IPS-18a (cell line): Measurements from ENCODE around the gene POLR1G.

Experiments
- H3K27ac ChIP-seq: one replicate; pipeline ENCODE4 v1.5.1; 2013; ENCODE audit warnings: low read length
- H3K27me3 ChIP-seq: one replicate; pipeline ENCODE4 v1.6.1; 2013; ENCODE audit warnings: mild to moderate bottlenecking, low read length; ENCODE audit not compliant: control insufficient read depth, insufficient read depth
- H3K36me3 ChIP-seq: one replicate; pipeline ENCODE4 v1.6.1; 2013; ENCODE audit warnings: low read depth, low read length; ENCODE audit not compliant: control insufficient read depth
- H3K4me1 ChIP-seq: one replicate; pipeline ENCODE4 v1.6.1; 2013; ENCODE audit warnings: low read depth, low read length; ENCODE audit not compliant: control insufficient read depth
- H3K4me3 ChIP-seq: one replicate; pipeline ENCODE4 v1.5.1; 2013; ENCODE audit warnings: low read length
- H3K9ac ChIP-seq: one replicate; pipeline ENCODE4 v1.6.1; 2013; ENCODE audit warnings: mild to moderate bottlenecking, low read length, moderate library complexity
- H3K9me3 ChIP-seq: one replicate; pipeline ENCODE4 v1.6.1; 2013; ENCODE audit warnings: low read depth, low read length; ENCODE audit not compliant: control insufficient read depth

The POLR1G gene

GRCh38 chr19:45455707-45456499 lies 49.5 kb downstream of the POLR1G start:
- Histone ChIP-seq H3K9me3 (no peaks in the 10 kb centered on the region), H3K27me3 (peaks cover 12% of the 10 kb centered on the region), H3K4me3 (no peak overlapping the region), H3K27ac (no peak overlapping the region), H3K36me3 (no peaks in the 10 kb centered on the region), H3K4me1 (peaks cover 11% of the 10 kb centered on the region), H3K9ac (peak overlapping the region; percentile 52)

DNA sequence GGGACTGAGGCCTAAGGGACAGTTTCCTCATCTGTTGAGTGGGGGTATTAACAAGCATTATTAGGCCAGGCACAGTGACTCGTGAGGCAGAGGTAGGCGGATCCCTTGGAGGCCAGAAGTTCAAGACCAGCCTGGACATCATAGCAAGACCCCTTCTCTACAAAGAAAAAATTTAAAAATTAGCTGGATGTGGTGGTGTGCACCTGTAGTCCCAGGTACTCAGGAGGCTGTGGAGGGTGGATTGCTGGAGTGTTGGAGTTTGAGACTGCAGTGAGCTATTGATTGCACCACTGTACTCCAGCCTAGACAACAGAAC lies 50.0 kb downstream of the POLR1G start:
- H3K27me3 ChIP-seq = peaks cover 7% of the 10 kb centered on the region
- H3K36me3 ChIP-seq = no peaks in the 10 kb centered on the region
- no peak overlapping the region for H3K4me3 ChIP-seq
- H3K9me3 ChIP-seq = no peaks in the 10 kb centered on the region
- peaks cover 7% of the 10 kb centered on the region for H3K4me1 ChIP-seq
- H3K27ac ChIP-seq = no peak overlapping the region
- no peak overlapping the region for H3K9ac ChIP-seq

DNA sequence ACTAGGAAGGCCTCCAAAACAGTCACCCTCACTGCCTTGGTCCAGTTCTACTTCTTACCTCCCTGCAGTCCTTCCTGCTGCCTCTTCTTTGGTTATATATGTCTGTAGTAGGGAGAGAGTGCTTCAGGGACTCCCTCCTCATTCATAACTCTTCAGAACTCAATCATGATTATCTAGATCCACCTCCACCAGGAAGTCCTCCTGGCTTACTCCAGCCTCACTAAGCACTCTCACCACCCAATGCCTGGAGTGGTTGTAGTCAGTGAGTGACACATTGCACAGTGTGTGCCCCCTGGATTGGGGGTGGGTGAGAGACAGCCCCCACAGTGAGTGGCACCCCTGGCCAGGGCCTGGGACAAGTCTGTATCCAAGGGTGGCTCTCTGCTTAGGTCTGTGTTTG lies 51.3 kb downstream of the POLR1G start:
- Histone ChIP-seq H3K4me1 (peaks cover 7% of the 10 kb centered on the region), H3K9me3 (no peaks in the 10 kb centered on the region), H3K36me3 (no peaks in the 10 kb centered on the region), H3K27me3 (no peaks in the 10 kb centered on the region), H3K27ac (no peak overlapping the region), H3K4me3 (no peak overlapping the region), H3K9ac (no peak overlapping the region)
